HL-60 (cell line): Measurements from ENCODE around the gene TAS2R1.

Experiments
- DNase-seq, 2 experiments: peaks; one replicate each; pipeline ENCODE4 v3.0.0-alpha.2; 2010 to 2020; ENCODE audit warnings: low read depth in 1 of 2, low spot score in 1 of 2
- H3K27ac ChIP-seq: fragments of 250-450 bp; sonication (Bioruptor Pico); replicated peaks from 2 replicates; pipeline ENCODE4 v1.5.1; 2020; ENCODE audit warnings: mild to moderate bottlenecking, moderate library complexity
- H3K27me3 ChIP-seq: fragments of 250-450 bp; sonication (Bioruptor Pico); 2 replicates; pipeline ENCODE4 v1.5.1; 2021; ENCODE audit warnings: mild to moderate bottlenecking, moderate library complexity; ENCODE audit not compliant: insufficient read depth, poor library complexity, severe bottlenecking
- H3K4me3 ChIP-seq: replicated peaks from 2 replicates; pipeline ENCODE4 v1.5.1; 2011; ENCODE audit warnings: mild to moderate bottlenecking, control low read depth, low read length; ENCODE audit not compliant: insufficient read depth
- CTCF ChIP-seq: IDR thresholded peaks from one replicate; pipeline ENCODE4 v1.5.1; 2011; ENCODE audit warnings: low read length, control low read depth, inconsistent platforms; ENCODE audit not compliant: insufficient read depth
- GABPA ChIP-seq: IDR thresholded peaks from 2 replicates; pipeline ENCODE4 v1.6.1; 2012; ENCODE audit warnings: low read depth
- POLR2AphosphoS5 ChIP-seq: IDR thresholded peaks from 2 replicates; pipeline ENCODE4 v1.6.1; 2012; ENCODE audit warnings: low read depth
- SPI1 ChIP-seq: IDR thresholded peaks from 2 replicates; pipeline ENCODE4 v1.6.1; 2012; ENCODE audit warnings: low read depth, mild to moderate bottlenecking, borderline replicate concordance
- TF ChIP-seq, protein P1 (sequence below): IDR thresholded peaks from 2 replicates; pipeline ENCODE4 v1.6.1; 2012; ENCODE audit warnings: low read depth; ENCODE audit not compliant: insufficient replicate concordance

The TAS2R1 gene

GRCh38 chr5:9617221-9617620 is 12.9 kb downstream of the TAS2R1 start:
- no peak for TF ChIP-seq GABPA
- TF ChIP-seq POLR2AphosphoS5, result no peak
- no peak for TF ChIP-seq SPI1
- TF ChIP-seq, protein P1, sequence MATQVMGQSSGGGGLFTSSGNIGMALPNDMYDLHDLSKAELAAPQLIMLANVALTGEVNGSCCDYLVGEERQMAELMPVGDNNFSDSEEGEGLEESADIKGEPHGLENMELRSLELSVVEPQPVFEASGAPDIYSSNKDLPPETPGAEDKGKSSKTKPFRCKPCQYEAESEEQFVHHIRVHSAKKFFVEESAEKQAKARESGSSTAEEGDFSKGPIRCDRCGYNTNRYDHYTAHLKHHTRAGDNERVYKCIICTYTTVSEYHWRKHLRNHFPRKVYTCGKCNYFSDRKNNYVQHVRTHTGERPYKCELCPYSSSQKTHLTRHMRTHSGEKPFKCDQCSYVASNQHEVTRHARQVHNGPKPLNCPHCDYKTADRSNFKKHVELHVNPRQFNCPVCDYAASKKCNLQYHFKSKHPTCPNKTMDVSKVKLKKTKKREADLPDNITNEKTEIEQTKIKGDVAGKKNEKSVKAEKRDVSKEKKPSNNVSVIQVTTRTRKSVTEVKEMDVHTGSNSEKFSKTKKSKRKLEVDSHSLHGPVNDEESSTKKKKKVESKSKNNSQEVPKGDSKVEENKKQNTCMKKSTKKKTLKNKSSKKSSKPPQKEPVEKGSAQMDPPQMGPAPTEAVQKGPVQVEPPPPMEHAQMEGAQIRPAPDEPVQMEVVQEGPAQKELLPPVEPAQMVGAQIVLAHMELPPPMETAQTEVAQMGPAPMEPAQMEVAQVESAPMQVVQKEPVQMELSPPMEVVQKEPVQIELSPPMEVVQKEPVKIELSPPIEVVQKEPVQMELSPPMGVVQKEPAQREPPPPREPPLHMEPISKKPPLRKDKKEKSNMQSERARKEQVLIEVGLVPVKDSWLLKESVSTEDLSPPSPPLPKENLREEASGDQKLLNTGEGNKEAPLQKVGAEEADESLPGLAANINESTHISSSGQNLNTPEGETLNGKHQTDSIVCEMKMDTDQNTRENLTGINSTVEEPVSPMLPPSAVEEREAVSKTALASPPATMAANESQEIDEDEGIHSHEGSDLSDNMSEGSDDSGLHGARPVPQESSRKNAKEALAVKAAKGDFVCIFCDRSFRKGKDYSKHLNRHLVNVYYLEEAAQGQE, result no peak
- no peak for TF ChIP-seq CTCF
- H3K4me3 ChIP-seq, result no peak overlapping the region
- DNase-seq, result no peak
- no peaks in the 10 kb centered on the region for H3K27me3 ChIP-seq
- H3K27ac ChIP-seq, result no peak overlapping the region

DNA sequence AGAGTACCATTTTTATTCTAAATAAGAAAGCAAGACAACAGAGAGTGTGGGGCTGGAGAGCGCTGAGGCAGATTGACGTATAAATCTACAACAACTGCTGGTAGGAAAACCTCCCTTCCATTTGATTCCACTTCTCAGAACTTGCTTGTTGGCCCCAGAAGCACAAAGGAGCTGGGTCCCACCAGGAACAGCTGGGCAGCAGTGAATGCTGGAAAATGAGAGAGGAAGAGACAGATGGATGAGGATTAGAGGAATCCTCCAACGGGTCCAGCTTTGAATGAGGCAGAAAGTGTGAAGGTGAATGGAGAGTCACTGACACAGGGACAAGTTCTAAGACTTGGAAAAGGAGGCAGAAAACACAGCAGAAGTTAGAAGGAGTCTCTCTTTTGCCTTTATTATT is 14.8 kb downstream of the TAS2R1 start:
- no peak for DNase-seq
- no peak for TF ChIP-seq POLR2AphosphoS5
- no peaks in the 10 kb centered on the region for H3K27me3 ChIP-seq

DNA sequence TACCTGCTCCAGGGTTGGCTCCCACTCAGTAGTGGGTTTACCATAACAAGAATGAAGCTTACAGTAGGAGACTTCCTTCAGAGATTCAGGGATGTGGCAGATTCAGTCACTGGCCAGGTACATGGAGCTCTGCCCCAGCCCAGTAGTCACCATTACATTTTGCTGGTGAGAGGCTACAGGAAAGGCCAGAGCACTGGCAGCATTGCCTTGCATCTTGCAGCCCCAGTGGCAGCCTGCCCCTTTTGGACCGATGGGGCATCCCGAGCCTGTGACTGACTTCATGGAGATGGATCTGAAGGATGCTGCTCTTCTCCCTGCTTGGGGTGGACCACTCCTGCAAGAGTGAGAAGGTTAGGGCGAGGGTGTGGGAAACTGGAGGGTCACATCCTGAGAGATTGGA is 16.8 kb downstream of the TAS2R1 start:
- Histone ChIP-seq H3K27me3 (no peaks in the 10 kb centered on the region), H3K4me3 (no peak overlapping the region), H3K27ac (no peak overlapping the region)
- TF ChIP-seq GABPA, result no peak
- no peak for TF ChIP-seq POLR2AphosphoS5
- no peak for TF ChIP-seq SPI1
- TF ChIP-seq CTCF, result no peak
- TF ChIP-seq, protein P1, result no peak
- no peak for DNase-seq

More for the DNA sequence above, 14.8 kb downstream of the TAS2R1 start:
- no peak overlapping the region for H3K4me3 ChIP-seq
- no peak overlapping the region for H3K27ac ChIP-seq

DNA sequence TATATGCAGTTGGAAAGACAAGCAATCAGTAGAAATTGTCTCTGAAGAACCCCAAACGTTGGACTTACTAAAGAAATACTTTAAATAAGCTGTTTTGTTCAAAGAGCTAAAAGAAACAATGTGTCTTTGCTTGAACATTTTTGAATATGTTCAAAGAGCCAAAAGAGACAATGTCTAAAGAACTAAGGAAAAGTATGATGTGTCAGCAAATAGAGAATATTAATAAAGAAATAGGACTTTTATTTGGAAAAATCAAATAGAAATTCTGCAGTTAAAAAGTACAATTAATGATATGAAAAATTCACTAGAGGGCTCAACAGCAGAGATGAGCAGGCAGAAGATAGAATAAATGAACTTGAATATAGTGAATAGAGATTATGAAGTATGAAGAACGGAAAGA is 19.2 kb downstream of the TAS2R1 start:
- Histone ChIP-seq H3K4me3 (no peak overlapping the region), H3K27ac (no peak overlapping the region), H3K27me3 (no peaks in the 10 kb centered on the region)
- DNase-seq, result no peak
- TF ChIP-seq GABPA, result no peak

DNA sequence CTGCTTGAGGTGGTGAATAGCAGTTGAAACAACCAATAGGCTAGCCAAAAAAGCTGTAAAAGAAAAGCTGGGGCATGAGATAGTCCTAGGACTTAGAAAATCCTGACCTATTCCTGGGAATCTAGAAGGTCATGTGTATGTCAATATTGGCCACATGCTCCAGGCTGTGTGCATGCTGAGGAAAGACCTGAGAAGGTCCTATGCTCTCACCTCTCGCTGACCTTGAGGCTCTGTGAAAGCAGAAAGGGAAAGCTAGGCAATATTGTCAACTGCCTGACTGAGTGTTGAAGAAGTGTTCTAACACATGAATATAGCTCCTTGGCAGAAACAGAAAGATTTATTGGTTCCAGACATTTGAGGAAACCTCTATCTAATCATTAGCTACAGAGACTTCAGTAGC is 19.8 kb downstream of the TAS2R1 start:
- DNase-seq, result no peak
- H3K27ac ChIP-seq, result no peak overlapping the region
- no peaks in the 10 kb centered on the region for H3K27me3 ChIP-seq
- no peak overlapping the region for H3K4me3 ChIP-seq
- no peak for TF ChIP-seq CTCF
- no peak for TF ChIP-seq GABPA
- TF ChIP-seq, protein P1, result no peak
- TF ChIP-seq POLR2AphosphoS5, result no peak
- TF ChIP-seq SPI1, result no peak
